B cell (primary cell): Measurements from ENCODE around the gene ACSBG1. TPM values are rescaled to one million over a fixed set of nuclear protein-coding genes. Genes with fewer than 3 reads are reported as not detected.

Source experiments
- ATAC-seq: fragments of 200-7000 bp; cut with Tn5 transposase; one replicate; pipeline ENCODE4 v1.10.0; 2021; ENCODE audit warnings: low read depth, mild to moderate bottlenecking, moderate number of reproducible peaks, moderate library complexity
- CTCF ChIA-PET: fragments of 350-600 bp; sonication (Branson Sonifier 250); formaldehyde crosslinking; loops from one replicate; lab custom pipeline; 2021; ENCODE audit warnings: antibody characterized with exemption, inconsistent platforms; lab: Charles Lee
- POLR2A ChIA-PET: fragments of 350-600 bp; sonication (Branson Sonifier 250); formaldehyde crosslinking; loops from one replicate; lab custom pipeline; 2021; ENCODE audit warnings: antibody characterized with exemption; lab: Charles Lee
- DNase-seq: peaks from one replicate; pipeline ENCODE4 v3.0.0; 2013
- H2AFZ ChIP-seq: 2 replicates; pipeline ENCODE4 v1.6.1; 2012; ENCODE audit warnings: mild to moderate bottlenecking, low read depth, low read length; ENCODE audit not compliant: insufficient read depth, poor library complexity, severe bottlenecking
- H3K27ac ChIP-seq, 2 donors: 1 replicate in 1 of 2; 2 replicates in 1 of 2; pipeline ENCODE4 v1.5.1; 2012 to 2013; ENCODE audit warnings: low read length in 2 of 2, mild to moderate bottlenecking in 2 of 2, moderate library complexity in 1 of 2
- H3K27me3 ChIP-seq, 4 experiments: fragments of 200-600 bp in 1 of 4; sonication (generic) in 1 of 4; replicated peaks in 1 of 4; 1 replicate in 2 of 4; 2 replicates in 2 of 4; pipeline versions ENCODE4 v1.6.1 to v1.7.0; 2013 to 2016; ENCODE audit warnings: low read length in 3 of 4, mild to moderate bottlenecking in 2 of 4, mixed read lengths in 1 of 4, moderate library complexity in 1 of 4; ENCODE audit not compliant: insufficient read depth in 4 of 4, control insufficient read depth in 3 of 4; ENCODE audit errors: control extremely low read depth in 1 of 4
- H3K36me3 ChIP-seq, 2 experiments: replicated peaks in 1 of 2; 1 replicate in 1 of 2; 2 replicates in 1 of 2; pipeline versions ENCODE4 v1.6.1 to v1.7.1; 2013; ENCODE audit warnings: low read length in 1 of 2; ENCODE audit not compliant: insufficient read depth in 2 of 2, control insufficient read depth in 1 of 2; ENCODE audit errors: control extremely low read depth in 1 of 2, extremely low read depth in 1 of 2
- H3K4me1 ChIP-seq, 2 donors: fragments of 200-600 bp in 1 of 2; sonication (generic) in 1 of 2; 1 replicate in 1 of 2; 2 replicates in 1 of 2; pipeline versions ENCODE4 v1.5.1 to v1.6.1; 2013 to 2017; ENCODE audit warnings: low read length in 2 of 2; ENCODE audit not compliant: control insufficient read depth in 2 of 2, insufficient read depth in 2 of 2
- H3K4me2 ChIP-seq: replicated peaks from 2 replicates; pipeline ENCODE3; 2012; ENCODE audit warnings: mild to moderate bottlenecking, low read depth, low read length; ENCODE audit not compliant: poor library complexity, severe bottlenecking
- H3K4me3 ChIP-seq, 5 experiments: fragments of 200-600 bp in 1 of 5; sonication (generic) in 1 of 5; 1 replicate in 3 of 5; 2 replicates in 2 of 5; pipeline versions ENCODE4 v1.5.1 to v1.7.0; 2011 to 2016; ENCODE audit warnings: low read length in 4 of 5, mild to moderate bottlenecking in 4 of 5, low read depth in 2 of 5, control low read depth in 1 of 5, moderate library complexity in 1 of 5; ENCODE audit not compliant: insufficient read depth in 1 of 5; ENCODE audit errors: control extremely low read depth in 1 of 5, extremely low read depth in 1 of 5
- H3K79me2 ChIP-seq: fragments of 200-600 bp; sonication (generic); one replicate; pipeline ENCODE4 v1.6.0; 2016; ENCODE audit warnings: low read length; ENCODE audit not compliant: control insufficient read depth, insufficient read depth
- H3K9ac ChIP-seq: fragments of 200-600 bp; sonication (generic); 2 replicates; pipeline ENCODE4 v1.6.1; 2017; ENCODE audit warnings: mild to moderate bottlenecking, low read length, moderate library complexity
- H3K9me3 ChIP-seq, 3 donors: one replicate each; pipeline versions ENCODE4 v1.6.1 to v1.7.1; 2013; ENCODE audit warnings: low read length in 2 of 3; ENCODE audit not compliant: control insufficient read depth in 2 of 3, insufficient read depth in 1 of 3; ENCODE audit errors: control extremely low read depth in 1 of 3
- H4K20me1 ChIP-seq: 2 replicates; pipeline ENCODE4 v1.6.0; 2012; ENCODE audit warnings: mild to moderate bottlenecking, low read length; ENCODE audit not compliant: insufficient read depth, control insufficient read depth, poor library complexity, severe bottlenecking
- H3K27ac Mint-ChIP-seq: one replicate; pipeline ENCODE4 v1.8.0; 2021; ENCODE audit warnings: mixed read lengths
- H3K27me3 Mint-ChIP-seq: one replicate; pipeline ENCODE4 v1.8.0; 2021; ENCODE audit warnings: mixed read lengths
- H3K4me1 Mint-ChIP-seq: one replicate; pipeline ENCODE4 v1.8.0; 2021; ENCODE audit warnings: mixed read lengths
- H3K4me3 Mint-ChIP-seq: one replicate; pipeline ENCODE4 v1.8.0; 2021; ENCODE audit warnings: mixed read lengths
- H3K9me3 Mint-ChIP-seq: one replicate; pipeline ENCODE4 v1.8.0; 2022; ENCODE audit warnings: mixed read lengths; ENCODE audit not compliant: insufficient read depth
- EZH2 ChIP-seq: IDR thresholded peaks from 2 replicates; pipeline ENCODE4 v1.6.1; 2012; ENCODE audit warnings: borderline replicate concordance, low read depth, mild to moderate bottlenecking, moderate library complexity, low read length; ENCODE audit not compliant: insufficient read depth, poor library complexity, severe bottlenecking
- WGBS: methylation state at CpG from one replicate; pipeline ENCODE4 v1.1.5; 2013; ENCODE audit warnings: missing lambda C conversion rate; ENCODE audit not compliant: insufficient coverage; 5-methylcytosine and 5-hydroxymethylcytosine counted together
- intact Hi-C: fragments of 100-400 bp; cut with micrococcal nuclease; formaldehyde crosslinking; loops from one replicate; pipeline ENCODE4 v1.10.0; 2022
- polyA plus RNA-seq: library from polyadenylated mRNA; depleted of rRNA; stranded (reverse); fragments of >200 nt; gene quantifications from 2 replicates; pipeline ENCODE4 v1.2.3, GENCODE V29; 2012
- total RNA-seq, 2 donors: library from RNA; stranded (reverse); fragments of 120-200 nt in 1 of 2; gene quantifications; 1 replicate in 1 of 2; 2 replicates in 1 of 2; pipeline versions ENCODE4 v1.2.3 to v1.2.4, GENCODE V29; 2013 to 2022
- TF ChIP-seq, protein P1 (sequence below): fragments of 200-600 bp; IDR thresholded peaks from one replicate; pipeline ENCODE4 v1.8.0; 2022; ENCODE audit warnings: antibody characterized with exemption, mild to moderate bottlenecking

Gene ACSBG1
- total and polyA plus RNA-seq, 2 donors (not counting 1 experiment from before 2014, with no cell fraction given): 0.03 to 0.07 TPM

DNA sequence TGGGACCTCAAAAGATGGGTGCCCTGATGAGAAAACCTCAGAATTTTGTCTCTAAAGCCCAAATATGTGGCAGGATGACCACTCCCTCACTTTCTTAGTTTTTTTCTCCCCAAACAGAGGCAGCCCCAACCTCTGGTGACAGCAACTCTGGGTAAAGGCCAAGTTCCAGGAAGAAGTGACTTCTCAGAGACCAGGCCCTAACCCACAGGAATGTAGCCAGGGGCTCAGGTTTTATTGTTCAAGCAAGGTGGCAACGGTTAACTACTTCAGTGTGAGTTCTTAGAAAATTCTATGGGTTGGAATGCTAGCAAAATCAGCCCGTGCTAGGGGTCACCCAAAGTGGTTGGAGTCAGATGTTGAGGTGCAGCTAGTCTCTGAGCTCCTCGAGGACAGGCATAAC is 24.9 kb upstream of the ACSBG1 start:
- no peak overlapping the region for H3K4me2 ChIP-seq
- 95% methylated on average over 3 of the region's 3 CpGs for WGBS

DNA sequence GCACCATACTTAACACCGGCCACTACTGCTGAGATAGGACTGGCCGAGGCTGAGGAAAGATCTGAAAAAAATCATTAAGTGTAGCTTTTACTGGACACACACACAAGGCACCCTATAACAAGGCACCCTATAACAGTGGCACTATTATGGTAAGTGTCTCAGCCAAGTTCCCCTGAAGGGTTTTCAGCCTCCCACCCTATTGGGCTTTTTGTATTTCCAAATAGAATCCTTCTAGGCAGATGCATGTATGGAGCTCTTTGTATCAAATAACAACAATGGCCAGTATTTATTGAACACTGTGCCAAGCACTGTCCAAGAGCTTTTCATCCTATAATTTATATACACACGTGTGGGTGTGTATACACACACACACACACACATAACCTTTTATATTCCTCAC is 23.3 kb upstream of the ACSBG1 start:
- Histone ChIP-seq H4K20me1 (no peaks in the 10 kb centered on the region), H3K4me1 (no peaks in the 10 kb centered on the region), H2AFZ (no peak overlapping the region), H3K9me3 (no peaks in the 10 kb centered on the region), H3K79me2 (no peaks in the 10 kb centered on the region), H3K9ac (no peak overlapping the region), H3K27ac (no peak overlapping the region), H3K36me3 (no peaks in the 10 kb centered on the region), H3K27me3 (no peaks in the 10 kb centered on the region), H3K4me3 (no peak overlapping the region), H3K4me2 (no peak overlapping the region)
- POLR2A ChIA-PET: no interaction called here
- Mint-ChIP-seq H3K27me3 (no peaks in the 10 kb centered on the region), H3K9me3 (no peaks in the 10 kb centered on the region), H3K4me3 (no peak overlapping the region), H3K4me1 (no peaks in the 10 kb centered on the region), H3K27ac (no peak overlapping the region)
- CTCF ChIA-PET: no interaction called here
- DNase-seq (no peak), ATAC-seq (no peak)
- WGBS: no CpG with 5 or more reads among the region's 3 CpGs
- intact Hi-C loops: no loop called here
- no peak for TF ChIP-seq EZH2
- TF ChIP-seq, protein P1, sequence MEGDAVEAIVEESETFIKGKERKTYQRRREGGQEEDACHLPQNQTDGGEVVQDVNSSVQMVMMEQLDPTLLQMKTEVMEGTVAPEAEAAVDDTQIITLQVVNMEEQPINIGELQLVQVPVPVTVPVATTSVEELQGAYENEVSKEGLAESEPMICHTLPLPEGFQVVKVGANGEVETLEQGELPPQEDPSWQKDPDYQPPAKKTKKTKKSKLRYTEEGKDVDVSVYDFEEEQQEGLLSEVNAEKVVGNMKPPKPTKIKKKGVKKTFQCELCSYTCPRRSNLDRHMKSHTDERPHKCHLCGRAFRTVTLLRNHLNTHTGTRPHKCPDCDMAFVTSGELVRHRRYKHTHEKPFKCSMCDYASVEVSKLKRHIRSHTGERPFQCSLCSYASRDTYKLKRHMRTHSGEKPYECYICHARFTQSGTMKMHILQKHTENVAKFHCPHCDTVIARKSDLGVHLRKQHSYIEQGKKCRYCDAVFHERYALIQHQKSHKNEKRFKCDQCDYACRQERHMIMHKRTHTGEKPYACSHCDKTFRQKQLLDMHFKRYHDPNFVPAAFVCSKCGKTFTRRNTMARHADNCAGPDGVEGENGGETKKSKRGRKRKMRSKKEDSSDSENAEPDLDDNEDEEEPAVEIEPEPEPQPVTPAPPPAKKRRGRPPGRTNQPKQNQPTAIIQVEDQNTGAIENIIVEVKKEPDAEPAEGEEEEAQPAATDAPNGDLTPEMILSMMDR: no peak

More for the DNA sequence above, 24.9 kb upstream of the ACSBG1 start:
- no peak for DNase-seq
- ChIA-PET CTCF (no interaction called here), POLR2A (no interaction called here)
- Histone ChIP-seq H3K4me1 (no peaks in the 10 kb centered on the region), H3K9ac (no peak overlapping the region), H3K27me3 (peaks cover 0 to 3% (median 0%) of the 10 kb centered on the region in 4 experiments), H3K79me2 (no peaks in the 10 kb centered on the region), H3K9me3 (no peaks in the 10 kb centered on the region), H4K20me1 (no peaks in the 10 kb centered on the region), H3K4me3 (no peak overlapping the region), H3K27ac (no peak overlapping the region), H3K36me3 (no peaks in the 10 kb centered on the region), H2AFZ (no peak overlapping the region)
- no peak for ATAC-seq
- no peaks in the 10 kb centered on the region for H3K9me3 Mint-ChIP-seq
- H3K4me3 Mint-ChIP-seq: no peak overlapping the region
- no peak overlapping the region for H3K27ac Mint-ChIP-seq
- no peak for TF ChIP-seq EZH2
- TF ChIP-seq, protein P1: no peak
- intact Hi-C loops: no loop called here
- H3K27me3 Mint-ChIP-seq: no peaks in the 10 kb centered on the region
- no peaks in the 10 kb centered on the region for H3K4me1 Mint-ChIP-seq
